HG03097 (cell line): ENCODE measurements around the gene CCDC187.

Source experiments
- ATAC-seq: cut with Tn5 transposase; IDR thresholded peaks from one replicate; pipeline ENCODE4 v1.9.1; 2021; ENCODE audit not compliant: unreplicated experiment, low FRiP score

The CCDC187 gene

DNA sequence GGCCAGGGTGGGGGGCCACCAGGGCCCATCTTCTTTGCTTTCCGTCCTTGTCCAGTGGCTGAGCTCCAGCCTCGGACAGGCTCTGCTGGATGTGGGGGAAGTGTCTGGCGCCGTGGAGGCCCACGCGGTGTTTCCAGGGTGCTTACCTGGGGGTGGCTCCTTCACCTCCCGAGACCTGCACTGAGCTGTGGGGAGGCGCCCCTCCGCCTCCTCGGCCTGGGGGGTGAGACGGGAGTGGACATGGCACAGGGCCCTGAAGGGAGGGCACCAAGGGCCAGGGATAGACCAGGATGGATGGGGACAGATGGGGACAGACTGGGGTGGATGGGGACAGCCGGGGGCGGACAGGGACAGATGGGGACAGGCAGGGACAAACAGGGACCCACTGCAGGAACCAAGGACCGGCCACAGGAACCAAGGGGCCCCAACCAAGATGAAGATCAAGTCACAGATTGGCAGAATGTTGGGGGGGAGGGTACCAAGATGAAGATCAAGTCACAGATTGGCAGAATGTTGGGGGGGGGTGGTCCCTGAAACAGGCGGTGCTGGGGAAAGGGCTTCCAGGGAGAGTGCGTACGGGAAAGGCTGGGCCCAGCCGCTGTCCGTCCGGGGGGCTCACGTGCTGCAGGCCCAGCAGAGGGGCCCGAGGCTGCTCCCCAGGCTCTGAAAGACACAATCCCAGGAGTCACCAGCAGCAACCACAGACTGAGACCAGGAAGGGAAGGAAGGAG, 44.9 kb downstream of the CCDC187 start:
- ATAC-seq: no peak

- no peak for ATAC-seq
These were observed 45.6 kb downstream of the CCDC187 start for GRCh38 chr9:136258299-136258625.

- no peak for ATAC-seq
These were observed 46.3 kb downstream of the CCDC187 start for GRCh38 chr9:136257381-136258298.

- no peak for ATAC-seq
These were observed 47.7 kb downstream of the CCDC187 start for GRCh38 chr9:136255896-136256890.

DNA sequence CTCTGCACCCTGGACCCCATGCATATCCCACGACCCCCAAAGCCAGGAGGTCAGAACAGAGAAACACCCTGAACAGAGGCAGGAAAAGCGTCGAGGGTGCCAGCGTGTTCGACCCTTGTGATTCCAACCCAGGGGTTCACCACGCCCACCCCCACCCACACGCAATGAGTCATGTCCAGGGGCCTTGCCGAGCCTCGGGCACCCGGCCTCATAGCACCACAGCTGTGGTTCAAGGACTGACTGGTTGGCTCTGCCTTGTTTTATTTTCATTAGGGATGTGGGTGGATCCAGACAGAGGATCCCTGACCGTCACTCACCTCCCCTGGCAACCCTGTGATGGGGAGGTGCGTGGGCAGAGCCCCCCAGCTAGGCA, 48.7 kb downstream of the CCDC187 start:
- ATAC-seq: no peak

DNA sequence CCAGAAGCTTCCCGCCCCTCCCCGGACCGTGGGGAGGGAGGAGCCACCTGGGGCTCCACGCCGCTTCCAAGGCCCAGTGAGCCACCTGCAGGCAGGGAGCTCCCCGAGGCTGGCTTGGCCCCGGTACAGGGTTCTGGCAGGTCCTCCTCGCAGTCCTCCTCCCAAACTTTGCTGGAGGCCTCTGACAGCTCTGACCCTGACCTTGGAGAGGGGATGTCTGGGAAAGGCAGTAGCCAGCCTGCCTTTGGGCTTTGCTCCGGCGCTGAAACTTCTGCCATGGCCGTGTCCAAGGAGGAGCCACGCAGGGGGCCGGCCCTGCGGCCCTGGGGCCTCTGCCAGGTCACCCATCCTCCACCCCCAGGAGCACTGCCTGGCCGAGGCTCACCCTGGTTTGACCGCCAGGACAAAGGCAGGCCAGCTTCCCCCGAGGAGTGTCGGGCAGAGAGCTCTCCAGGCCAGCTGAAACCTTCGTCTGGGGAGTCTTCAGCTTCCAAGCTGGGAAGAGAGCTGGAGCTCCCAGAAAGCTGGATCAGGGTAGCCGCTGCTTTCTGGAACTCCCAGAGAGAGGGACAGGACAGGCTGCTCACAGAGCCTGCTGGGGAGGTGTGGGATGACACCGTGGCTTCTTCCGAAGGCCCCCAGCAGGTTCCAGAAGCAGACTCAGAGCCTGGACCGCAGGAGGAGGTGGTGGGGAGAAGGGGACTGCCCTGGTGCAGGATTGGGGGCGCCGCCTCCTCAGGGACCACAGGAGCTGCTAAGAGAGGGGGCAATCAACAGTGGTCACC, 49.3 kb downstream of the CCDC187 start:
- no peak for ATAC-seq

- ATAC-seq: no peak
These were observed 50.4 kb downstream of the CCDC187 start for GRCh38 chr9:136253246-136254130.

GRCh38 chr9:136252846-136253245, 51.0 kb downstream of the CCDC187 start:
- no peak for ATAC-seq

GRCh38 chr9:136252281-136252680, 51.6 kb downstream of the CCDC187 start:
- ATAC-seq: no peak

DNA sequence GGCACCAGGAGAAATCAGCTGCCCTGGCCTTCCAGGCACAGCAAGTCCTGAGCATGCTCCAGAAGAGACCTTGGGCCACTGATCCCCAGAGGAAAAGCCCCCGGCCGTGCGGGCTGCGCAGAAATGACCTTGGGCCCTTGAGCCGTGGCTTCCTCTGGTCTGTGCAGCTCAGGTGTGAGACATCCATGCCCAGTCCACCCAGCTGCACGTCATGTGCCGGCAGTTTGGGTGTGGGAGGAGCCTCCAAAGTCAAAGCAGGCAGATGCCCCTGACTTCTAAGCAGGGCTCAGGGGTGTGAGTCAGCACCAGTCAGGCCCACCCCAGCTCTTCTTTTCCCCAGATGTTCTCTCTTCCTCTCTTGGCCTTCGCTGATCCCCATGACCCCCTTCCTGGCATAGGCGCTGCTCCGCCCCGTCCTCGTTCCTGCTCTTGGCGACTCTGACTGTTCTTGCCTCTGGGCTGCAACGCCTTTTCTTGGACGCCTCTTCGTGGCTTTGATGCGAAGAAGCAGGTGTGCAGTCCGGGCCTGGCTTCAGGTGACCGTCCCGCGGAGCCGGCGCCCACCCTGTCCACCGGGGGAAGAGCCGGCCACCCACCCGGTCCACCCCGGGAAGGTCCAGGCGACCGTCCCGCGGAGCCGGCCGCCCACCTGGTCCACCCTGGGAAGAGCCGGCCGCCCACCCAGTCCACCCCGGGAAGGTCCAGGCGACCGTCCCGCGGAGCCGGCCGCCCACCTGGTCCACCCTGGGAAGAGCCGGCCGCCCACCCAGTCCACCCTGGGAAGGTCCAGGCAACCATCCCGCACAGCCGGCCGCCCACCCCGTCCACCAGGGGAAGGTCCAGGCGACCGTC, 52.4 kb downstream of the CCDC187 start:
- no peak for ATAC-seq

DNA sequence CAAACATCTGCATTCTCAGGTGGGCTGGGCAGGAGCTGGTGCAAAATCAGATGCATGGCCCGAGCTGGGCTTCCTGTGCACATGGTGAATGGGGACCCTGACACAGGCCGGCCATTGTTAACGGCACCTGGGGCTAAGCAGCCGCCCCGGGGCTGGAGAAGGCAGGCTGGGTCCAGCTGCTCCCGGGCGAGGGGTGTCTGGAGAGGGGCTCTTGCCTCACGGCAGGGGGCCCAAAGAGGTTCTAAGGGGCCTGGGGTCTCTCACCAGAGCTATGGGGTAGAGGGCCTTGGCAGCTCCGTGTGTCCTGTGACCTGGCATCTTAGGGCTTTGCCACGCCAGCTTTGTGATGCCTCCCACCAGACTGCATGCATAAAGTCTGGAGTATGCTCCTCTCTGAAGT, 53.2 kb downstream of the CCDC187 start:
- no peak for ATAC-seq

- no peak for ATAC-seq
These were observed 53.9 kb downstream of the CCDC187 start for GRCh38 chr9:136249877-136250559.

GRCh38 chr9:136248951-136249876, 54.7 kb downstream of the CCDC187 start:
- no peak for ATAC-seq

- no peak for ATAC-seq
These were observed 55.8 kb downstream of the CCDC187 start for GRCh38 chr9:136247947-136248637.

- no peak for ATAC-seq
These were observed 56.4 kb downstream of the CCDC187 start for GRCh38 chr9:136247551-136247916.
